A549 (cell line): ENCODE measurements around the gene DSC2. TPM values are rescaled to one million over a fixed set of nuclear protein-coding genes. Genes with fewer than 3 reads are reported as not detected.

Experiments
- ATAC-seq, 2 experiments: fragments of 200-7000 bp in 1 of 2; fragments of >200 bp in 1 of 2; cut with Nextera tagmentation in 1 of 2; cut with Tn5 transposase in 1 of 2; 3 replicates each; pipeline versions ENCODE4 v1.8.0 to v1.9.1; 2018 to 2020; ENCODE audit warnings: mild to moderate bottlenecking in 1 of 2, moderate library complexity in 1 of 2
- CTCF ChIA-PET: fragments of 300-600 bp; sonication (Branson Sonifier 250); formaldehyde crosslinking; extraction: SDS; loops from one replicate; lab custom pipeline; 2021; ENCODE audit warnings: antibody characterized with exemption, inconsistent platforms; lab: Yijun Ruan, JAX
- POLR2A ChIA-PET: fragments of 350-600 bp; formaldehyde crosslinking; extraction: SDS; loops from one replicate; lab custom pipeline; 2021; ENCODE audit warnings: antibody characterized with exemption, inconsistent platforms; lab: Yijun Ruan, JAX
- DNase-seq, 2 experiments: peaks; one replicate each; pipeline versions ENCODE4 v3.0.0 to v3.0.0-alpha.2; 2011 to 2016; ENCODE audit warnings: low read depth in 1 of 2, low spot score in 1 of 2
- FAIRE-seq: peaks from 2 replicates; lab custom pipeline; 2011; peaks lifted over from hg19 to GRCh38; lab: Jason Lieb, UNC
- H3K27ac ChIP-seq, 2 experiments: fragments of >200 bp; sonication (Bioruptor Twin); formaldehyde crosslinking; 3 replicates each; pipeline ENCODE4 v1.5.1; 2016 to 2017
- H3K4me1 ChIP-seq: fragments of >200 bp; sonication (Bioruptor Twin); formaldehyde crosslinking; 3 replicates; pipeline ENCODE4 v1.6.1; 2016
- H3K4me2 ChIP-seq: fragments of >200 bp; sonication (Bioruptor Twin); formaldehyde crosslinking; 3 replicates; pipeline ENCODE4 v1.6.1; 2016
- H3K4me3 ChIP-seq: fragments of >200 bp; sonication (Bioruptor Twin); formaldehyde crosslinking; 3 replicates; pipeline ENCODE4 v1.5.1; 2016
- H3K9me3 ChIP-seq: fragments of >200 bp; sonication (Bioruptor Twin); formaldehyde crosslinking; 3 replicates; pipeline ENCODE4 v1.6.1; 2016
- ATOH8 ChIP-seq: fragments of 250-450 bp; sonication (Bioruptor Pico); IDR thresholded peaks from 2 replicates; pipeline ENCODE4 v1.5.0; 2020; ENCODE audit warnings: low read depth, mild to moderate bottlenecking, moderate library complexity
- CEBPB ChIP-seq, 2 experiments: fragments of >200 bp in 1 of 2; sonication (Bioruptor Twin) in 1 of 2; formaldehyde crosslinking in 1 of 2; IDR thresholded peaks; 2 replicates each; pipeline ENCODE4 v1.6.1; 2012 to 2016
- EHMT2 ChIP-seq: fragments of 200-600 bp; sonication (generic); IDR thresholded peaks from 2 replicates; pipeline ENCODE4 v1.6.1; 2016; ENCODE audit warnings: antibody characterized with exemption, low read depth, mild to moderate bottlenecking, moderate library complexity
- ELK1 ChIP-seq: fragments of 150-350 bp; IDR thresholded peaks from 2 replicates; pipeline ENCODE4 v1.6.1; 2014; ENCODE audit warnings: low read depth, mild to moderate bottlenecking, low read length
- ESRRA ChIP-seq: fragments of 150-350 bp; IDR thresholded peaks from 2 replicates; pipeline ENCODE4 v1.6.1; 2014; ENCODE audit warnings: mild to moderate bottlenecking, low read length, borderline replicate concordance
- HDAC2 ChIP-seq: fragments of 200-600 bp; sonication (generic); IDR thresholded peaks from 2 replicates; pipeline ENCODE4 v1.6.1; 2016
- HES2 ChIP-seq: fragments of >200 bp; sonication (Bioruptor Twin); formaldehyde crosslinking; IDR thresholded peaks from 2 replicates; pipeline ENCODE4 v1.6.1; 2016
- HEYL ChIP-seq: fragments of 250-450 bp; sonication (Bioruptor Pico); IDR thresholded peaks from 2 replicates; pipeline ENCODE4 v1.8.0; 2021; ENCODE audit warnings: mild to moderate bottlenecking, moderate library complexity
- HMGXB4 ChIP-seq: fragments of 250-450 bp; sonication (Bioruptor Pico); IDR thresholded peaks from 2 replicates; pipeline ENCODE4 v1.5.0; 2021; ENCODE audit warnings: mild to moderate bottlenecking, moderate library complexity, borderline replicate concordance
- HOXA7 ChIP-seq: fragments of 250-450 bp; sonication (Bioruptor Pico); IDR thresholded peaks from 2 replicates; pipeline ENCODE4 v1.5.0; 2020; ENCODE audit warnings: mild to moderate bottlenecking, moderate library complexity
- MAZ ChIP-seq: fragments of 150-350 bp; IDR thresholded peaks from 2 replicates; pipeline ENCODE4 v1.6.1; 2014; ENCODE audit warnings: antibody characterized with exemption, low read depth, low read length, borderline replicate concordance
- MYC ChIP-seq: IDR thresholded peaks from 2 replicates; pipeline ENCODE4 v1.6.1; 2012; ENCODE audit warnings: mild to moderate bottlenecking, inconsistent platforms, low read length, improper control_type of control experiment, borderline replicate concordance
- NR3C1 ChIP-seq: fragments of >200 bp; sonication (Bioruptor Twin); formaldehyde crosslinking; IDR thresholded peaks from 3 replicates; pipeline ENCODE4 v1.6.1; 2017
- POLR2A ChIP-seq: IDR thresholded peaks from 2 replicates; pipeline ENCODE4 v1.6.1; 2012; ENCODE audit warnings: mild to moderate bottlenecking, low read length
- POLR2AphosphoS2 ChIP-seq: conservative IDR thresholded peaks from 2 replicates; pipeline ENCODE4 v1.6.1; 2012; ENCODE audit warnings: low read length, improper control_type of control experiment, inconsistent platforms
- REST ChIP-seq: fragments of 200-600 bp; sonication (generic); IDR thresholded peaks from 2 replicates; pipeline ENCODE4 v1.6.1; 2016; ENCODE audit warnings: antibody characterized with exemption, mild to moderate bottlenecking, moderate library complexity
- RFX5 ChIP-seq: fragments of 450-650 bp; IDR thresholded peaks from 2 replicates; pipeline ENCODE4 v1.7.1; 2014; ENCODE audit warnings: antibody characterized with exemption, mild to moderate bottlenecking, moderate library complexity
- SMC3 ChIP-seq: fragments of >200 bp; sonication (Bioruptor Twin); formaldehyde crosslinking; IDR thresholded peaks from 3 replicates; pipeline ENCODE4 v1.6.1; 2018; ENCODE audit warnings: inconsistent platforms
- TFCP2L1 ChIP-seq: fragments of 250-450 bp; sonication (Bioruptor Pico); IDR thresholded peaks from 2 replicates; pipeline ENCODE4 v1.5.0; 2021; ENCODE audit warnings: mild to moderate bottlenecking
- TP53 ChIP-seq: fragments of 250-450 bp; sonication (Bioruptor Pico); IDR thresholded peaks from 2 replicates; pipeline ENCODE4 v1.5.0; 2021; ENCODE audit warnings: mild to moderate bottlenecking, moderate library complexity
- USF2 ChIP-seq: fragments of 450-650 bp; IDR thresholded peaks from 2 replicates; pipeline ENCODE4 v1.6.1; 2014; ENCODE audit warnings: antibody characterized with exemption
- ZFP36 ChIP-seq: fragments of 450-650 bp; IDR thresholded peaks from 2 replicates; pipeline ENCODE4 v1.6.1; 2014; ENCODE audit warnings: borderline replicate concordance; ENCODE audit not compliant: partially characterized antibody
- ZSCAN20 ChIP-seq: fragments of 250-450 bp; sonication (Bioruptor Pico); IDR thresholded peaks from 2 replicates; pipeline ENCODE4 v1.8.0; 2022; ENCODE audit warnings: mild to moderate bottlenecking, moderate library complexity
- WGBS: methylation state at CpG from one replicate; pipeline ENCODE4 v1.1.6; 2017; ENCODE audit errors: missing lambda C conversion rate; 5-methylcytosine and 5-hydroxymethylcytosine counted together
- polyA plus RNA-seq, 4 experiments: library from polyadenylated mRNA; depleted of rRNA in 3 of 4; stranded (reverse); fragments of >200 nt; fragmentation: RNase III in 1 of 4; extraction: RNeasy Plus Mini Kit Qiagen cat#74134 plus additional on column Dnase treatment in 1 of 4; gene quantifications; 2 replicates in 3 of 4; 3 replicates in 1 of 4; pipeline ENCODE4 v1.2.3, GENCODE V29; 2011 to 2017

DSC2 gene
- polyA plus RNA-seq, 2 of the 4 experiments (the other 2 are of a cell fraction) = 0.63 to 2.0 TPM

GRCh38 chr18:31093294-31093693 lies 8.9 kb downstream of the DSC2 start:
- Histone ChIP-seq H3K4me1 (no peaks in the 10 kb centered on the region), H3K27ac (no peak overlapping the region), H3K4me3 (no peak overlapping the region), H3K4me2 (no peak overlapping the region)
- DNase-seq = no peak
- no peak for TF ChIP-seq TFCP2L1 (CRISPR knock-in tag)
- TF ChIP-seq POLR2AphosphoS2 = no peak
- TF ChIP-seq TP53 = no peak
- no peak for TF ChIP-seq HDAC2
- TF ChIP-seq ZFP36 = no peak
- no peak for TF ChIP-seq ATOH8 (CRISPR knock-in tag)
- no peak for TF ChIP-seq ZSCAN20 (CRISPR knock-in tag)
- no peak for TF ChIP-seq REST
- no peak for TF ChIP-seq MAZ
- no peak for TF ChIP-seq SMC3
- no peak for TF ChIP-seq CEBPB (IDR thresholded peaks at IDR 0.05)
- no peak for TF ChIP-seq MYC
- no peak for TF ChIP-seq NR3C1
- TF ChIP-seq HOXA7 = no peak
- TF ChIP-seq, all 56 proteins: peak for 0
- WGBS = 52% methylated on average over 3 of the region's 3 CpGs
- no peaks in the 10 kb centered on the region for H3K9me3 ChIP-seq
- FAIRE-seq = no peak
- no peak for ATAC-seq
- ChIA-PET CTCF (no interaction called here), POLR2A (no interaction called here)

- ChIA-PET POLR2A (no interaction called here), CTCF (no interaction called here)
- Histone ChIP-seq H3K27ac (no peak overlapping the region), H3K9me3 (no peaks in the 10 kb centered on the region), H3K4me1 (no peaks in the 10 kb centered on the region), H3K4me2 (no peak overlapping the region), H3K4me3 (no peak overlapping the region)
- FAIRE-seq = no peak
- TF ChIP-seq ESRRA = no peak
- no peak for TF ChIP-seq EHMT2
- no peak for TF ChIP-seq REST
- no peak for TF ChIP-seq HES2
- no peak for TF ChIP-seq HMGXB4 (CRISPR knock-in tag)
- no peak for TF ChIP-seq ELK1
- TF ChIP-seq POLR2A = no peak
- TF ChIP-seq HEYL (CRISPR knock-in tag) = no peak
- TF ChIP-seq RFX5 = no peak
- no peak for TF ChIP-seq USF2
- 94% methylated on average over 1 of the region's 1 CpG for WGBS
- ATAC-seq = no peak
- DNase-seq = no peak
Observed at GRCh38 chr18:31091350-31091749, 10.9 kb downstream of the DSC2 start.
